GM18909 (cell line): ENCODE results near the gene TP63.

Experiments used
- ATAC-seq: cut with Tn5 transposase; IDR thresholded peaks from one replicate; pipeline ENCODE4 v1.9.1; 2021; ENCODE audit warnings: mild to moderate bottlenecking; ENCODE audit not compliant: unreplicated experiment, poor library complexity

The TP63 gene

DNA sequence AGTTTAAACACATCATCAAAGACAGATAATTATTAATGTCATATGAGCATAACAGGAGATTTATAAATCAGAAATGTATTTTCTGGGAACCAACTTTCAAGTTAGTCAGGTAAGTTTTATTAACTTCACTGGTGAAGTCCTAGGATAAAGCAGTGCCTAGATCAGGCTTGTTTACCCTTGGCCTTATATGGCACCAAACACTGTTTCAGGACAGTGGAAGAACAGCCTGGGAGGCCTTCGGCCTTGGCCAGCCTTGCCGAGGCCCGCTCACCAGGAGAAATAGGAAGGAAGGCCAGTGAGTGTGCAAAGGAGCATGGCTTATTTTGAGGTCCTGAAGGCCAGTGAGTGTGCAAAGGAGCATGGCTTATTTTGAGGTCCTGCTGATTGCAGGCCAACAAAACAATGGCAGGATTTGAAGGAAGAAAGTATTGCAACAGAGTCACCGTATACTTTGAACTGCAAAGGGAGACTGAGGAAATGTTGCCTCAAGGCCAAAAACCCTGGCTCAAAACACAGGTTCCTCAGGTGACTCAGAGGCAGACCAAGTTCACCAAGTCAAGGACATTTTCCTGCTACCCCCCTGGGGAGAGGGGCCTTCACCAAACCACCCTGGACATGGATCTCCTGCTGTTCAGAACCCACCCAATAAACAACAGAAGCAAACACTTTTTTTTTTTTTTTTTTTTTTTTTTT lies 174.3 kb downstream of the TP63 start:
- ATAC-seq = no peak

DNA sequence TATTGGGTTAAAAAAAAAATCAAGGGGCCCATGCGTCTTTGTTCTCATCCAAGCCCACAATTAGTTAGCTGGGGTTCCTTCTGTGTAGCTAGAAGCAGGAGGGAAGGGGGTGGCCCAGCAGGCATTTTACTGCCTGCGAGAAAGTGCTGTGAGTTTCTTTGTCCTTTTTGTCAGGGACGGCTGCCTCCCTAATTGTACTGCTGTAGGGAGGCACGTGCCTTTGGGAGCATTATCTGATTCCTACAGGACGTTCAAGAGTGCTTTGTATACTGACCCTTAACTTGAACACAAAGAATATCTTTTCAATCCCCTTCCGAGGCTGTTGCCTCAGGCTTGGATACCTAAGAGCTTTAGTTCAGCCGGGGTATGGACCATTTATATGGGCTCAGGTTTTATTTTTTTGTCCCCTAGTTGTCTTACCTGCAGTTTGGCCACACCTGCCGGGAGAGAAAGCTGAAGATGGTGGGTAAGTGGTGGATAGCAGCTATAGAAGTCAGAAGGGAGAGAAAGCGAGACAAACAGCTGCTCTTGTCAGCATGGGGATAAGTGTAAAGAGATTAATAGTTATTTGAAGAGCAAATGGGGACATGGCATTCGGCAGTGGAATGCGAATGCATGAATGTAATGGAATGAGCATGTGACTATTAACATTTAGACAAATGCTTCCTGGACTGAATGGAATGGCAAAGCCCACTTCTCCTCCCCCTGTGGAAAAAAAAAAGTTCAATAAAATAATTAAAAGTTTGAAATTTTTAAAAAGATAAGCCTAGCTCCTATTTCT lies 175.2 kb downstream of the TP63 start:
- no peak for ATAC-seq

DNA sequence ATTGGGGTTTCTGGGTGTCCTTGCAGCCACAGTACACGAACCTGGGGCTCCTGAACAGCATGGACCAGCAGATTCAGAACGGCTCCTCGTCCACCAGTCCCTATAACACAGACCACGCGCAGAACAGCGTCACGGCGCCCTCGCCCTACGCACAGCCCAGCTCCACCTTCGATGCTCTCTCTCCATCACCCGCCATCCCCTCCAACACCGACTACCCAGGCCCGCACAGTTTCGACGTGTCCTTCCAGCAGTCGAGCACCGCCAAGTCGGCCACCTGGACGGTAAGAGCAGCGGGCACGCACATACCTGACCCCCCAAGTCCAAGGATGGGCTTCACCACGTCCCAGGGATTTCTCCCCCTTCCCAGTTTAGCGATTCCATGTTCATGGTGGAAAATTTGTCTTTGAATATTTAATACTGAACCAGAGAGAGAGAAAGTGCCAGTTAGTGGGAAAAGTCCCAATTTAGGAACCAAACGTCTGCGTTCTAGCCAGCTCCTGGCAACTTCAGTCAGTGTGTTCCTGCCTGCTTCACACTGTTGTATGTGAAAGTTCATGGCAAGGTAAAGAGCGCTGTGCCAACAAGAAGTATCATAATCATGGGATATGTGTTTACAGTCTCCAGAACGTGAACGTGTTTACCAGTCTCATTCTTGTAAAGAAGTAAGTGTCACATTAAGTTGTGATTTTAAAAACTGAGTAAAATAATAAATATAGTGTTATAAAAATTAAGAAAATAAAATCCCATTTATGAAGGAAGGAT lies 177.2 kb downstream of the TP63 start:
- ATAC-seq = no peak

DNA sequence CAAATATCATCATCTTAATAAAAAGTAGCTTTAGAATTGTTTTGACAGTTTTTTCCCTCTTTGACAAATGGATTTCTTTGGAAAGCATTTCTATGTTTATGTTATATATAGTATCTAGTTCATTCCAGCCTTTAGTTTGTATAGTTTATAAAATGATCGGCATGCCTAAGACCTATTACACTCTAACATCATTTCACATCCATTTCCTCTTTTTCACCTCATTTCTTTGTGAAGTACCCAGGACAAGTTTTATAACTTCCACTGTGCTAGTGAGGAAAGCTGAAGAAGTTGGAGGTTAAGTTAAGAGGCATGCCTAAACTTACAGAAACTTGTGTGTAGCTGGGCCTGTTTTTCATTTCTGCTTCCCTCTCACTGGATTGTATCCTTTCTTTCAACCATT lies 178.4 kb downstream of the TP63 start:
- no peak for ATAC-seq

DNA sequence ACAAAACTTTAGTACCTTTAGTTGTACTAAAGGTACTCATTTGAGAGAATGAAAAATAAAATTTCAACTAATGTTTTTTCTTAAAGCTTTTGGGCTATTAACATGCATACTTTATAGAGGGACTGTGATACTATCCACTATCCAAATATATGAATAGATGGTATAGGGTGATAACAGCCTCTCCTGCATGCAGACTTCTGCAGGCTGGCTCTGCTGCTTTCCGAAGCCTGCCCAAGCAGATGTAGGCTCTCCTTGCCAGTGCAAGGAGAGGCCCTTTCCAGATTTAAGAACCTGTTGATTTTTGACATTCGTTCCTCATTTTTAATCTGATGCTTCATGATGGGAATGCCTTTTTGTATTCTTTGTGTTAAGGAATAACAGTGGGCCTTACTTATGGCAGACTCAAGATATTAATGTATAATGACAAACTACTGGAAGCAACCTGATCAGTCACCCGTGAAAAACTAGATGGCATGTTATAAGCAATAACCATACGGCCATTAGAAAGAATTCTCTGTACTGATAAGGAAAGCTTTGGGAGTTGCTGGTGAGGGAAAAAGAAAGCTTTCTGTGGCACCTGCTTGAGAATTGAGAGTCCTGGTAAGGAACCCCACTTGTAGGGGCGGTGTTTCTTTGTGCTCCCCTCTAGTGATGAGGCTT lies 181.7 kb downstream of the TP63 start:
- ATAC-seq = no peak

DNA sequence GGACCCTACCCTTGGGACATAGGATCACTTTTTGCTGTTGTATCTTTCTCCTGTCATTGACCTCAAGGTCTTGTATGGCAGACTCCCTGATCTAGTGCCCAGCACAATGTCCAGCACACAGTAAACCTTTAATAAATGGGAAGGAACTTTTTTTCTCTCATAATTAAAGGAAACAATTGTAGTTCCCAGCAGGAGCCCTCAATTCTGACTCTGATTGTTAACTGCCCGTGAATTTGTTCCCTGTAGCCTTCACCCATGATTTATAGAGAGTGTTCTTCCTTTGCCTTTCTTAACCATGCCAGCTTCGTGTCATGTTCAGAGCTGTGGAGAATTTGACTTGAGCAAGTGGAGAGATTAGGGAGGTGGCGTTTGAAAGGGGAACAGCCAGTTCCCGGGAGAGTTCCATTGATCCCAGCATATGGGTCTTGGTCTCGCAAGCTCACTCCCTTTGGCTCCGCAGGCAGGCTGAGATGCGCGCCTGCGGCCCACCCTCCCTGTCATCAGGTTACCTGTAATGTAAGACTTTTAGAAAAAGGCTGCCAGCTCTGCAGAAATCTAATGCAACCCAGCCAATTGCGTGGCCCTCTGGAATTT lies 182.6 kb downstream of the TP63 start:
- ATAC-seq = no peak

DNA sequence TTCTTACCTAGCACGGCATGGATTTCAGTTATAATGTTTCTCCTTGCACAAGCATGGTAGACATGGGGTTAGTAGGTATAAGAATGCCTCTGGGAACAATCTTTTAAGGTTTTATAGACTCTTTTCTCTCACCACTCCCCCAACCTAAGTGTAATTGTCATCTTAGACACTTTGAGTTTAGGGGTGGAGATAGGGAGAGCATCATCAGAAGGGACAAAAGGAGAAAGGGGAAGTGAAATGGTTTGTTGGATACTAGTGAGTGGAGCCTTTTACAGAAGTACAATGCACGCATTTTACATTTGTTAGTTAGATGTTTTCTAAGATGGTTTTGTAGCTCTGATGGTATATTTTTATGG lies 189.2 kb downstream of the TP63 start:
- no peak for ATAC-seq

DNA sequence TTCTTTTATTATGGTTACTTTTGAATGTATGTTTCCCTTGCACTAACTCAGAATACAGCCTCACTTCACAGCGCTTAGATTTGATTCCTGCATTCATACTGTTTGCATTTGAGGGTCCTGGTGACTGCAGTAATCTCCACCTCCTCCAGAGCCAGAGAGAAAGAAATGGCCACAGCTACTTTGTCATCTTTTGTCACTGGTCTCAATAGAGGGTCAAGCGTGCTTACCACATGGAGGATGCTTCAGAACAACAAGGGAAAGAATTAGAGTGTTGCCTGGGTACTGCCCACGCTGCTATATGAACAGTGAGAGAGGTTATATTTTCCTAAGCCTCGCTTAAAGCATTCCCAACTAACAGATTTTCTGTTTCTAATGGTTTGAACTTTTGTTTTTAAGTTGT lies 190.1 kb downstream of the TP63 start:
- ATAC-seq = no peak

DNA sequence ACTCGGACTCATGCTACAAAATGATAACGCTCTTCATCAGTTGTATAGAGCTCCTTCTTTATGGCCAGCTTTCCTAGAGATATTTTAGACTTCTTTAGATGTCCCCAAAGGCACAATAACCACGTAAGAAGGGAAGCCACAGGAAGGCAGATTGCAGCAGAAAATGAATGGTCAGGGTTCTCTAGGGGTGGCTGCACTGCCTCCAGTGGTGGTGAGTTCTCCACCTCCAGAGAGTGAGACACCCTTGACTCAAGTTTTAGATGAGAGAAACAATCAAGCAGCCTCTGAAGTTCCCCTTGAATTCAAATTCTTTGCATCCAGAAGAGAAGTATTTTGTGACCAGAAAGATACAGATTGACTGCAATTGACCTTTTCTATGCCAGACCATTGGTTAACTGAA lies 191.5 kb downstream of the TP63 start:
- no peak for ATAC-seq

DNA sequence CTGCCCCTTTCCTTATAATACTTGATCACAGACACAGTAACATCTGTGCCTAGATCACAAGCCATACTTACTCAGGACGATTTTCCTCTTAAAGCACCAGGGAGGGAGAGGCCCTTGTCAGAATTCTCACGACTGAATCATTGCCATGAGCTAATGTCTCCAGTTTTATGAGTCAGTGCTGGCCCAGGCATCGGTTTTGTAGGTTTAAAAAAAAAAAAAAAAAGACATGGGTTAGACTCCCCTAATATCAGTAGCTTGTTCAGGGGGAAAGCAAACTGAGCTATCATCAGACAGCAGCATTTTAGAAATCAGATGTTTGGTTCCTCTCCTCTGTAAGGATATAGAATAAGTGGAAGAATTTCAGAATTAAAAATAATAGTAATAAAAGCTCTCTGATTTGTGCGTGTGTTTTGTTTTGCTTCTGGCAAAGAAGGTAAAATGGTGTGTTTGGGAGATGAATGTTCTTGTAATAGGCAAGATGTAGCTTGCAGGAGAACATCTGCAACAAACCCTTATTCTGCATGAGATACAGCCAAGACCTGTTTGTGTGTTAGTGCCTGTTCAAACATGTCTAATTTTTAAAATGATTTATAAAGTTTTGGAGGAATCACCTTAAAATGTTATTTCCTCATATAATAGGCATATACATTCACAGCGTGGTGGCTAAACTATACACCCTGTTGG lies 193.6 kb downstream of the TP63 start:
- ATAC-seq = no peak

DNA sequence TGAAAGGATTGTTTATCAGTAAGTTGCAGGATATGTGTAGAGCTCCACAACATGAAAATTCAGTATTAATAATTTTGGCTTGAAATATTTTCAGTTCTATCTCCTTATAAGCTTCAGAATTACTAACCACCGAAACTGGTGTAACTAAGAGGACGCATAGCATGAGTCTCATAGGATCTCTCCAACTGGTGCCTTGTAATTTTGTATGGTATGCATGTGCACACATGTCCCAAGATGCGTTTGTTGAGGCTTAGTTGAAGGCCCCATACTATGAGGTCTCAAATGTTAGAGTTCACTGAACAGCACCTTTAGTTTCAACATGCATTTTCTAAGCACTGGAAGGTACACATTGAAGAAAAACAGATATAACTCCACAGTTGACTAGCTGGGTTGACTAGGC lies 195.4 kb downstream of the TP63 start:
- no peak for ATAC-seq

DNA sequence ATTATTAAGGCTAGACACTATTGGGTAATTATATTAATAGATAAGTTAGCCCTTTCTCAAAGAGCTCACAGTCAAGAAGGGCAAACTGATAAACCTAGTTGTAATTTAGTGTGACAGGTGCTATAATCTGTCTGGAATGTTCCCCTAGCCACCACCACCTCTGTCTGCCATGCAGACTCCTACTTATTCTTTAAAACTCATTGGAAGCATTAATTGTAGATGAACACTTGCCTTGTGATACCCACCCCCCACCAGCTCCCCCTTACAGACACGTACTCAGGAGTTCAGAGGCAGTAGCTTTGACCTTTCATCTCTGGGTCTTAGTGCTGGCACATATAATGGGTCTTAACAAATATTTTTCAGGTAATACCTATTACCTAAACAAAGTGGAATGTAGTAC lies 195.9 kb downstream of the TP63 start:
- no peak for ATAC-seq

DNA sequence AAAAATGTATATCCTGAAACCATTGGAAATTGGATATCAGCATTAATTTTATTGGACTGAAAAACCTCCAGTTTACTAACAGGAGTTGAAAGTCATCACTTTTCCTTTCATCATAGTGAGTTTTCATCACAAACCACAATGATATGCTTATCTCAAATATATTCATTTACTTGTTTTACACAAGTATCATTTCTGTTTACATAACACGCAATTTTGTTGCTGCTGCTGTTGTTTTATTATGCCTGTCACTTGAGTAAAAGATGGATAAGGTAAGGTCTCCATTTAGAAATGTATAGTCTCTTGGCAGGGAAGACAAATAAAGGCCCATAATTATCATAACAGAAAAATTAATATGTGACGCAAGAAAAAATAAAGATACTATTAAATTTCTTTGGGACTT lies 199.2 kb downstream of the TP63 start:
- ATAC-seq = no peak

DNA sequence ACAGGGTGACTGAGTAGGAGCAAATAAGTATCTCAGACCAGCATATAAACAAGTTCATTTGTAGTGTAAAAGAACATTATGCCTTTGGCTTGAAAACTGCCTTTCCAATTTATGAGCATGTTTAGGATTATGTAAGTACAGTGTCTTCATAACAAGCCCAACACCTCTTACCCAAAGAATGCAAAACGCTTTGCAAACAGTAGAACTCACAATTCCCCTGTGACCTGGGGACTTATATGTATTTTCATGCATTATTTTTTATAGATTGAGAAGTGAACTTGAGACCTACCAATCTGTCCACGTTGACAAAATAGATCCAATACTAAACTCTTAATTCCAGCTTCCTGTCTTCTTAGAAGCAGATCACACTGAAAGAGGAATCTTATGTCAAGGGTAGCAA lies 202.1 kb downstream of the TP63 start:
- no peak for ATAC-seq

DNA sequence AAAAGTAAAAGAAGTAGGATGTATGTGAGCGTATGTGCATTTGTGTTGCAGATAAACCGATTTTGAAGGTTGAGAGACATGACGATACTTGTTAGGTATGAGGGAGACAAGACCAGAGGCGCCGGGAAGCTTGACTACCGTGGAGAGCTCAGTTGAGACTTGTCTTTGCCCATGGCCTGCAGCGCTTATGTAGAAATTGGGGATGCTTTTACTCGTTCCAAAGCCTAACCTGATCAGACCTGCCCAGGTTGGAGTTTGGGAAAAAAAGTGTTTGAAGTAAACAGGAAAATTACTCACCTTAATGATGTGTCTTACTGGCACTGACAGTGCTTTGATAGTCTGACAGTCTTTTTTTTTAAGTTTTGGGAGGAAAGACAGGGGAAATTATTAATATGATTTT lies 202.8 kb downstream of the TP63 start:
- no peak for ATAC-seq

DNA sequence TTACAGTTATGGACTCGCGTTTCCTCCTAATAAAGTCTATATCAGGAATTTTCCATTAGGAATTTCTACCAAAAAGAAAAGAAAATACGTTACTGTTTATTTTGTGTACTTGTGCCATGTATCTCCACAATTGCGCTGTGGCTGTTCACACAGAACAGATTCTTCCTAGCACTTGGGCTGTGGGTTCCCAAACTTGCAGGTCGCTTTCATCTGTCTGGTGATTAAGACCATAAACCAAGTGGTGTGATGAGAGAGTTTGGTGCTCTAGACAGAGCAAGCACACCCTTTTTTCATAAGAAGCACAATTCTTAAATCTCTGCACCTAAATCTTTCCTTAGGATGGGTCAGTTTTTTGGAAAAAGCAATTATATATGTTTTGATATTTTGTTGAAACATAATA lies 203.3 kb downstream of the TP63 start:
- no peak for ATAC-seq

DNA sequence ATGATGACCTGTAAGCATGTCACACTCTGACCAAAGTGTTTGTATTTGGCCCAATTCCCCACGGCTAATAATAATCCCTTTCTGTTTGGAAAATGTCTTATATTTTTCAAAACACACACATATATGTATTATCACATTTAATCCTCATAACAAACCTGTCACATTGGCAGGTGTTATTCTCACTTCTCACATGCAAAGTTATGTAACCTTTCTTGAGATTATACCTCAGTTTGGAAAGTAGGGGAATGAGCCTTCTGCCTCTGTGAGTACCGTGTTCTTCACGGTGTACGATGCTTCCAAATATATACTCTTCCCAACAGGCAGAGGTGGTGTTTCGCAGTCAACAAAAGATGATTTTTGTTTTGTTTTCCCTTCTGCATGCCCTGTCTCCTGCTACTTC lies 205.6 kb downstream of the TP63 start:
- no peak for ATAC-seq

DNA sequence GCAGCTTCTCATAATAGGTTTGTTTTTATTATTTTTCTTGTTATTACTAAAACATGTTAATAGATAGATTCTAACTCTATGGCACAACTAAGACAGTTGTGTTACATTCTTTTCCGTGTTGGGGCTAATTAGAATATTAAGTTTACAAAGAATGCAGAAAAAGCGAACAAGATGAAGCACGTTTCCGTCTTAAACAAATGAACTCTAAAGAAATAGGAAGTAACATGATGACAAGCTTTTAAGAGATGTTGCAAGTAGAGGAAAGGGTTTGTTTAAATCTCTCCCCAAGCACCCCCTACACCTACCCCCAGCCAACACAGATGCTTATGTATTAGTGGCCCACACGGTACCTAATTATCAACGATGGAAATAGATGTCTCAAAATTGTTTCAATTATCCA lies 207.1 kb downstream of the TP63 start:
- no peak for ATAC-seq

DNA sequence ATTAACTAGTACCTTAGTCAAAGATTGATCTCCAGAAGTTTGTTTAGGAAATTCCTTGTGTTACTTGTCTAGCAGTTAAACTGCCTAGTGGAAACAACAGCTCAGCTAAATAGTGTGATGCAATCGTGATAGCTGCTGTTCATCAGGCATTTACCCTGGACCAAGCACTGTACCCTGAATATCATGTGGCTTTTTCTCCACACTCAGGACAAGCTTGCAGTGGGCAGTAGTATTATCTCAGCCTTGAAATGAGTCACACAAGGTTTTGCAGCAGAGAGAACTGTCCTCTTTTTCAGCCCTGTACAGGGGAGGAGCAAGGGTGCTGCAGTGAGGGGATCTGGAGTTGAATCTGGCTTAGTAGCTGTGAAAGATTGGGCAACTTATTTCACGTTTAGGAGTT lies 208.4 kb downstream of the TP63 start:
- no peak for ATAC-seq
